ENCODE measurements around the gene BANP.
"Not testable (repeated sequence)": the region's sequence is repeated elsewhere in the genome, so short reads cannot be mapped to it uniquely, and the experiment has no call there.

- TF ChIP-seq CTCF (conservative IDR thresholded peaks at IDR 0.05; ENCODE audit: low read length); EZH2phosphoT487 (IDR thresholded peaks at IDR 0.05; ENCODE audit: borderline replicate concordance, low read depth, low read length): not testable (repeated sequence)
Measured at GRCh38 chr16:88094900-88095299, 143.7 kb downstream of the BANP start.
